ENCODE data around the gene PANK2.
"Not testable (repeated sequence)": the region's sequence is repeated elsewhere in the genome, so short reads cannot be mapped to it uniquely, and the experiment has no call there.

The PANK2 gene

DNA sequence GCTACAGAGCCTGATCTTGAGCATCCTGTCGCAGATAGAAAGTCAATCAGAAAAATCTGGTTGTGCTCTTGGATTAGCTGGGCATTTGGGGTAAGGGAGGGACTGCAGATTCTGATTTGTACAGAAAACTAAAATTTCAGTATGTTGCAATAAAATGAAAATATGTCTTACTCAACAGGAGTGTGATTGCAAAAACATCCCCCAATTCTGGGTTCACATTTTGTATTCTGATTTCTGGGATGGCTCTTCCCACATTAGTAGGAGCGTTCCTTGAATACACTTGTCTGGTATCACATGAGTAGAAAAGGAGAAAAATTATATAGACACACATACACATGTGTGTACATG, 40.5 kb downstream of the PANK2 start:
- no peak for DNase-seq (ENCODE audit: low spot score)

DNA sequence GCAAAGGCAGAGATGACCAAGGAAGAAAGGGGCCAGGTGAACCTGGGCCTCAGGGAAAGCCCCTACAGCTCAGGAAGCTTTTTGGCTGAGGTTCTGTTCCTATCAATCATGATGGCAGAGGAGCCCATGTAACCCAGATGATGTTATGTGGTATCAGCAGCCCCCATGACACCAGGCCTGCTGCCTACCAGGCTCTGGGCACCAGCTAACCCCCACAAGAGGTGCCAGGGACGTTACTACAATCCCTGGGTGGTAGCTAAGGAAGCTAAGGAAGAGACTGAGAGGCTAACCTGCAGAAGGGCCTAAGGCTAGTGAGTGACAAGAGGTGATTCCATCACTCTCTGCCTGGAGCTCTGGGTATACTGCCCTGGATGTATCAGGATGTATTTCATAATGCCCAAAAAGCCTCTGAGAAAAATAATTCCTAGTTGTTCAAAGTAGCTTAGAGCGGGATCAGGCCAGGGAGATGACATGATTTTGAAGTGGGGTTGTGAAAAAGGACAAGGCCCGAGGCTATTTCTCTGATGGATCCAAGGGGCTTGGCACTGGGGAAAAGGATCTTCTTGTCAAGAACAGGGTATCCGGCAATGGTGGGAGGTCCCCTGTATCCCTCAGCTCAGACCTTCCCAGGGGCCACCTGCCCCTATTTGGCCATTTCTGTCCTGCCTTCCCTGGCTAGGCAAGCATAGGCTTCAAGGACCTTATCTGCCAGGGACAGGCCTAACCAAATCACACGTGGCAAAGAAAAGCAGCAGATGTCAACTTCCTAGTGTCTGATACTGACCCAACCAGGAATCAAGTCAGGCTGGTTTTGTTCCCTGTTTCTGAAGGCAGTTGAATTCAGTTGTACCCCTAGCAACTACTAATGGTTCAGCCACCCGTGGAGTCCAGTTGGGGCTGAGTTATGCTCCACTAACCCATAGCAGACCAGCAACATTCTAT, 41.3 kb downstream of the PANK2 start:
- DNase-seq (ENCODE audit: low spot score): no peak

DNA sequence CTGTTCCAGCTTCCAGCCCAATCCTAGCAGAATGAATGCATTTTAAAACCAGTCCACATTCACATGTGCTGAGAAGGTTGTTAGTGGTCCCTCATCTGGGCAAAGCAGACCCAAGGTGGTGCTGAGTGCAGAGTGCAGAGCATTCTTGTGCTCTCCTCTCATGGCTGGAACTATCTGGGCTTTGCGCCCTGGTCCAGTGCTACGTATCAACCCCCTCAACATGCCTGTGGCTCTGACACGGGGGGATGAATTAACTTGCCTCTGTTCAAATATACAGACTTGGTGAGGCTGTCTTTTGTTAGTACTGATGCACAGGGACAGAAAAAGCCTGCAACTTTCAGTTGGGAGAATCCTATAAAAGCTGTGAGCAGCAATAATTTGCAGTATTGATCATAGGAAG, 42.5 kb downstream of the PANK2 start:
- no peak for DNase-seq (ENCODE audit: low spot score)

DNA sequence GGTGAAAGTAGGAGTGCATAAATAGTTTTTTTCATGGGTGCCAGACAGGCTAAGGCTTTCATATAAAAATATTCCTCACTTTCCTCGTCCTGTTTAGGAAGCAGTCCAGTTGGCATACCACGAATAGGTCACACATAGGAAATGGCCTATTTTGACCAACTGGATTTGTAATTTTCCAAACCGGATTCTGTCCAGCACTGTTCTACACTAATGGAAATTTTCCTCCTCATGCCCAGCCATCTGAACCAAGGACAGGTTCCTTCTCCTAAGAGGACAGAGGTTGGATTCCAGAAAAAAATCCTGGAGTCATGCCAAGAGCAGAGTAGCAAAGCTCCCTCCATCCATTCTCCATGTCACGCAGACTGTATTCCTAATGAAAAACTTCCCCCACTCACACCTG, 43.1 kb downstream of the PANK2 start:
- no peak for DNase-seq (ENCODE audit: low spot score)

DNA sequence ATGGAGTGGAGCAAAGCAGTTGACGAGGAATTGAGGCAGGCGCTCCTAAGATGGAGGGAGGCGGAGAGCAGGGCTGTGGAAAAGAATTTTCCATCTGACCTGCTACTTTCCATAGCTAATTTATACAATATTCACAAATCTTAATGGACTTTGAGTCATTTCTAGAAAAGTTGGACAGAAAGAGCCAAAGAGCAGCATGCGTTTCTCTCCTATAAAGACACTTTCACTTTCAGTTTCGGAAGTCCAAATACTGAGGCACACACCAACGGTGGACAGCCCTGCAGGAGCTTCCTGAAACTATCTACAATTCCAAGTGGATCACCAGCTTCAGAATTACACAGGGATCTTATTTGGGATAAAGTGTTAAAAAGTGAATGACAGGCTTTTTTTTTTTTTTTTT, 43.5 kb downstream of the PANK2 start:
- no peak for DNase-seq (ENCODE audit: low spot score)

DNA sequence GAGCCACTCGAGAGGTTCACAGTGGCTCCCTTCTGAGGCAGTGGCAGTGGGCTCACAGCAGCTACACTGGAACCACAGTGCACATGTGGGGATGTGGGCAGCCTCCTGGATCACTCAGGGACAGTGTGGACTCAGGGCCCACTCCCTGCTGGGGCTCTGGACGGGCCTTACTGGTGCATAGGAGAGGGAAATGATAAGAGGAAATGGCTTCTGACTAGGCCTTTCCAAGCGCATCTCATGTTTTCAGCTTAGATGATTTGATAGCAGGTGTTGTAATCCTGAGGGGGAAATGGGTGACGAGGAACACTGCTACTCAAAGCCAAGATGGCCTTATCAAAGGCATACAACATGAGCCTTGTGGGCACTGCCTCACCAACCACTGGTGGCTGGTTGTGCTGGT, 44.0 kb downstream of the PANK2 start:
- no peak for DNase-seq (ENCODE audit: low spot score)

DNA sequence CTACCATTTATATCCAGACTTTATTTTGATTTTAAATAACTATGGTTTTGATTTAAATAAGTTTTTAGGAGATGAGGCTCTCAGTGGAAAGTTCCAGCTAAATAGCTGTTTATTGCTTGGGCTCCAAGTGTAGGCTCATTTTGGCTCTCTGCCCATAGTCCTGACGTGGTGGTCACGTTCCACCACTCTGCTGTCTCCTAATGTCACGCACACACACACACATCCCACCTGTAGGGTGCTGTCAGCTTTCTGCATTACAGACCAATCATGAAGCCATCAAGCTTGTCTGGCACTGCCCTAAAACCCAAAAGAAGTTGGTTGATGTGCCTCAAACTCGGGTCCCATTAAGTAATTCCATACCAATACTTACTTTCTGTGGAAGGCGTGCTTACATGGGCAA, 45.4 kb downstream of the PANK2 start:
- no peak for DNase-seq (ENCODE audit: low spot score)

DNA sequence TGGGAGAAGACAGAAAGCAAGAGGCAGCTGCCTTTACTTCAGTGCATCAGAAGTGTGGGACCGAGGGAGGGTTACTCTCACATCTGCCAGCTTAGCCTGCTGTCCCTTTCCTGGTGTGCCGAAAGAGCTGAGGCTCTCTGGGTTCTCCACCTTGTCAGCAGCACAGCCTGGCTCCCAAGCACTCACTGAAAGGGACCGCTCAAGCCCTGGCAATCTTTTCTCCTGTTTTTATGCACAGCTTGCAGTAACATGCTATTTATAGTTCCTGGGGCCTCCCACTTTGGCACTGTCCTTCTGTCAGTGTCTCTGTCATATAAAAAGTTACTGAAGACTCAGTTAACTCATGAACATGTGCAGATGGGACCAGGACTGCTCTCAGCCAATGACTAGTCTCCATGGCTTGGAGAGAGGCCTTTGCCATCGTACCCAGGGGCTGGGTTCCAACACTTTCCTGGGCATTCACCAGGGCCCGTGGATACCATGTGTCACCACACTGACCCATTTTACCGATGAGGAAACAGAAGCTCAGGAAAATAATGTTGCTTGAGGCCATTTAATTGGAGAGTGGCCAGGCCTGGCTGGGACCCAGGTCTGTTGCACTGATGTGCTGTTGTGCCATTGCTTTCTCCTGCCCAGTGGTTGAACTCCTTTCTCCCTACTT, 46.2 kb downstream of the PANK2 start:
- DNase-seq (ENCODE audit: low spot score): no peak

DNA sequence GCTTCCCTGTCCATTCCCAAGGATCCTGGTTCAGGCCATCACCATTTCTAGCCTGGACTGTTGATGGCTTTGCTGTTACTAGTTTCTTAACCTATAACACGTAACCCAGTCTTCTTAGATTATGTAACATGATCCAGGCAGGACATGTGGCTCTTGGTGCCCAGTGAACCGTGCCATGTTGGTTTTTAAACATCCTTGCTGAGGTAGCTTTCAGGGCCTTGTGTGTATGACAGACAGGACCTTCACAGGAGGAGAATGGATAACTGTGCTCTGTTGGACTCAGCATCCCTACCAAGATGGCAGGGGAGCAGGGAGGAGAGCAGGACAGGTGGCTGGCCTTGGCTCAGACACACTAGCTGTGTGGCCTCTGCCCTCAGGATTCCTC, 46.8 kb downstream of the PANK2 start:
- no peak for DNase-seq (ENCODE audit: low spot score)

DNA sequence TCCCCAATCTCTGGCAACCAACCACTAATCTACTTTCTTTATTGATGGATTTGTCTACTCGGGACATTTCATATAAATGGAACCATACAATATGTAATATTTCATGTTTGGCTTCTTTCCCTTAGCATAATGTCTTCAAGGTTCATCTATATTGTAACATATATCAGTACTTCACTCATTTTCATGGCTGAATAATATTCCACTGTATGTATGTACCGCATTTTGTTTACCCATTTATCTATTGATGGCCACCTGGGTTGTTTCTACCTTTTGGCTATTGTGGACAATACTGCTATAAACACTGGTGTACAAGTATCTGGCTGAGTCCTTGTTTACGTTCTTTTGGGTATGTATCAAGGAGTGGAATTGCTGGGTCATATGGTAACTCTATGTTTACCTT, 48.4 kb downstream of the PANK2 start:
- no peak for DNase-seq (ENCODE audit: low spot score)

DNA sequence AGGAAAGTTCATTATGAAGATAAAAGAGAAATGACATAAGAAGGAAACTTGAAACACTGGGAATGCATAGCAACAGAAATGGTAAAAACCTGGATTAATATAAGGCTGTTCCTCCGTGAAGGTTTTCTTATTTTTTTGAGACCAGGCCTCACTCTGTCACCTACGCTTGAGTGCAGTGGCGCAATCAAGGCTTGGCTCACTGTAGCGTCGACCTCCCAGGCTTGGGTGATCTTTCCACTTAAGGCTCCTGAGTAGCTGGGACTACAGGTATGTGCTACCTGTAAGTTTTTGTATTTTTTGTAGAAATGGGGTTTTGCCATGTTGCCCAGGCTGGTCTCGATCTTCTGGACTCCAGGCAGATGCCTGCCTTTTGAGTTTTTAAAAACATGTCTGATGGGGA, 51.7 kb downstream of the PANK2 start:
- no peak for DNase-seq (ENCODE audit: low spot score)

DNA sequence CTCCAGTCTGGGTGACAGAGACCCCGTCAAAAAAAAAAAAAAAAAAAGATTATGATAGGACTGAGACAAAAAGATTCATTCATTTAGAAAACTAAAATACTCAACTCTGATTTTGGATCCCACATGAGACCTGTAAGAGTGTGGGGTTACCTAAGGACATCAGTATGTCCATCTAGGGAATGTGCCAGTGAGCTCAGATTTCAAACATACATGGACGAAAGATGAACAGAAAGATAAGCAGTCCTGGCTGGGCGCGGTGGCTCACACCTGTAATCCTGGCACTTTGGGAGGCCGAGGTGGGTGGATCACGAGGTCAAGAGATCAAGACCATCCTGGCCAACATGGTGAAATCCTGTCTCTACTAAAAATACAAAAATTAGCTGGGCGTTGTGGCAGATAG, 57.5 kb downstream of the PANK2 start:
- not testable (repeated sequence) for DNase-seq (ENCODE audit: low spot score)

DNA sequence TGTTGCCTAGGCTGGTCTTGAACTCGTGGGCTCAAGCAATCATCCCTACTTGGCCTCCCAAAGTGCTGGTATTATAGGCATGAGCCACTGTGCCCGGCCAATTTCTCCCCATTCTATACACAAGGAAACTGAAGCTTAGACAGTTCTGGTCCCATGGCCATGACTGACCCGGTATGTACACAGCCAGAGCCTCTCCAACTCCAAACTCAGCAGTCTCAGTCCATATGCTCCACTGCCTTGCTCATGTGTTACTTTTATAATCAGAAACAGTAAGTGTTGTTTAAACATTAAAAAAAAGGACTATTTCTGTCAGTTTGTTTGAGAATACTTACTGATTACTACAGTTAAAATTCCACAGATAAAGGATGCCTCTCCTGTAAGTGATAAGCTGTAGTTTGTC, 75.5 kb downstream of the PANK2 start:
- DNase-seq (ENCODE audit: low spot score): no peak

DNA sequence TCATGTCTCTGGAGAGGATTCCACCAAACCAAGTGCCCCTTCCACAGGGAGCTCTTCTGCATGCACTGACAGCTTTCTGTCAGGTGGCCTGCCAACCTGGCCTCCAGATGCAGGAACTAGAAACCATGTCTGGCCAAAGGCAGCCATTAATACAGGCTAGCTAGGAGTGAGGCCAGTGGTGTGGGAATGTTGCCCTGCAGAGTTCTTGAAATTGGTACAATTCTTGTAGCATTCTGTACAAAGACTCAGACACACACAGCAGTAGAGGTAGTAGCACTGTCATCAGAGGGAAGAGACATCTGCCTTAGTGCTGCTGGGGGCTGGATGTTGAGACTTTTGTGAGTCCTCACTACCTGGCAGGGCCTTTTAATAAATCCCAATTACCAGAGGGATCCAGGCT, 77.4 kb downstream of the PANK2 start:
- no peak for DNase-seq (ENCODE audit: low spot score)

DNA sequence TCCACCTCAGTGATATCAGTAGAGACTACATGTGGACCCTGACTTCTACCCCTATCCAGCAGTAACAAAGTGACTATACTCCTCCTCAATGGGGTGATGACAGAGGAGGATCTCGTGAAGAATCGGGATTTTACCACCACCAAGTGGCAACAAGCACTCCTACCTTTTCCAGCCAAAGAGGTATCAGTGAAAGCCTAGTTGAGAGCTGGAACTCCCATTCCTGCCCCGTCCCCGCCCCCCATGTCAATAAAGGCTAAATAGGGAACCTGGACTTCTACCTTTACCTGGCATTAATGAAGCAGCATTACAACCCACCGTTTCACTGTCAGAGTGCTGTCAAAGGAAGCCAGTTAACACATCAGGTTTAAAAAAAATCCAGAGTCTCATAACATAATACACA, 80.8 kb downstream of the PANK2 start:
- DNase-seq (ENCODE audit: low spot score): no peak

DNA sequence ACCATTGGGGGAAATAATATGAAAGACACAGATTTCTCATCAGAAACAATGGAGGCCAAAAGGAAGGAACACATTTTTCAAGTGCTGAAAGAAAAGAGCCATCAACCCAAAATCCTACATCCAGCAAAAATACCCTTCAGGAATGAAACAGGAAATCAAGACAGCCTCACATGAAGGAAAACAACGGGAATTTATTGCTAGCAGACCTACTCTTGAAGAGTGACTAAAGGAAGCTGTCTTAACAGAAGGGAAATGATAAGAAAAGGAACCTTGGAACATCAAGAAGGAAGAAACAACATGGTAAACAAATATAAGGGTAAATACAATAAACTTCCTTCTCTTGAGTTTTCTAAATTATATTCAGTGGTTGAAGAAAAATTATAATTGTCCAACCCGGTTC, 82.0 kb downstream of the PANK2 start:
- DNase-seq (ENCODE audit: low spot score): no peak

DNA sequence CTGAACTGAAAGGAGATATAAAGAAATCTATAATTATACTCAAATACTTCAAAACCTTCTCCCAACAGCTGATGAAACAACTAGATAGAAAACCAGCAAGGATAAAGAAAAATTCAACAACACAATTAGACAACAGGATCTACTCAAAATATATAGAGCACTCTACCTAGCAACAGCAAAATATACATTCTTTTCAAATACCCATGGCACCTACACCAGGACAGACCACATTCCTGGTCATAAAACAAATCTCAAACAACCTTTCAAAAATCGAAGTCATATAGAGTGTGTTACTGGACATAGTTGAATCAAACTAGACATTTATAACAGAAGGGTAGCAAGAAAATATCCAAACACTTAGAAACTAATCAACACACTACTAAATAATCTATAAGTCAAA, 83.0 kb downstream of the PANK2 start:
- DNase-seq (ENCODE audit: low spot score): no peak

DNA sequence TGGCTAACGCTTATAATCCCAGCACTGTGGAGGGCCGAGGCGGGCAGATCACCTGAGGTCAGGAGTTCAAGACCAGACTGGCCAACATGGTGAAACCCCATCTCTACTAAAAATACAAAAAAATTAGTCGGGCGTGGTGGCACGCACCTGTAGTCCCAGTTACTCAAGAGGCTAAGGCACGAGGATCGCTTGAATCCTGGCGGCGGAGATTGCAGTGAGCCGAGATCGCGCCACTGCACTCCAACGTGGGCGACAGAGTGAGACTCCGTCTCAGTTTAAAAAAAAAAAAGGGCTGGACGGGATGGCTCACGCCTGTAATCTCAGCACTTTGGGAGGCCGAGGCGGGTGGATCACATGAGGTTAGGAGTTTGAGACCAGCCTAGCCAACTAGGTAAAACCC, 83.4 kb downstream of the PANK2 start:
- not testable (repeated sequence) for DNase-seq (ENCODE audit: low spot score)

DNA sequence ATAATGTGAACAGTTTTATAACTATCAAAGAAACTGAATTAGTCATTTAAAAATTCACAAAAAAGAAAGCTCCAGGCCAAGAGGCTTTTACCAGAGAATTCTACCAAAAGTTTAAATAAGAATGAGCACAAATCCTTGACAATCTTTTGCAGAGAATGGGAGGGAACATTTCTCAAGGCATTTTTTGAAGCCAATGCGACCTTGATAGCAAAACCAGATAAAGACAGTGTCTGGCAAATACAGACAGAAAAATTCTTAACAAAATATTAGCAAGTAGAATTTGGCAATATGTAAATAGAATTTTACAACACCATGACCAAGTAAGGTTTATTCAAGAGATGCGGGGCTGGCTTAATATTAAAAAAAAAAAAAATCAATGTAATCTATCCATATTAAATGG, 84.5 kb downstream of the PANK2 start:
- DNase-seq (ENCODE audit: low spot score): no peak

DNA sequence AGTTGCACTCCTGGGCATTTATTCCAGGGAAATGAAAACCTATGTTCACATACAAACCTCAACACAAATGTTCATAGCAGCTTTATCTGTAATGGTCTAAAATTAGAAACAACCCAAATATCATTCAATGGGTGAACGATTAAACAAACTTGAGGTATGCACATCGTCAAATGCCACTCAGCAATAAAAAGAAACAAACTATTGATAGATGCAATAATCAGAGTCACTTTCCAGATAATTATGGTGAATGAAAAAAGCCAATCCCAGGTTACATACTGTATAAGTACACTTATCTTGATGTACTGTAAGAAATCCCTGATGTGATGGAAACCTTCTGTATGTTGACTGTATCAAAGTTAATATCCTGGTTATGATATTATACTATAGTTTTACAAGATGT, 87.3 kb downstream of the PANK2 start:
- DNase-seq (ENCODE audit: low spot score): no peak
